Calu3 (cell line): Measurements from ENCODE around the gene ADAM8. TPM values are rescaled to one million over a fixed set of nuclear protein-coding genes. Genes with fewer than 3 reads are reported as not detected.

Experiments used
- BruUV-seq: library from RNA; stranded (reverse); fragments of 400-500 nt; replicated peaks from 2 replicates; lab custom pipeline; 2021; lab: Mats Ljungman, UMichigan
- CTCF ChIA-PET: fragments of 300-600 bp; sonication (Branson Sonifier 250); formaldehyde crosslinking; loops from one replicate; lab custom pipeline; 2022; ENCODE audit warnings: antibody characterized with exemption; lab: Charles Lee
- DNase-seq: peaks from one replicate; pipeline ENCODE4 v3.0.0; 2022
- H3K27ac Mint-ChIP-seq: one replicate; pipeline ENCODE4 v1.8.0; 2022; ENCODE audit warnings: mixed read lengths; ENCODE audit not compliant: unreplicated experiment
- H3K27me3 Mint-ChIP-seq: one replicate; pipeline ENCODE4 v1.8.0; 2022; ENCODE audit warnings: mixed read lengths; ENCODE audit not compliant: unreplicated experiment
- H3K36me3 Mint-ChIP-seq: one replicate; pipeline ENCODE4 v1.8.0; 2022; ENCODE audit warnings: mild to moderate bottlenecking, moderate library complexity, mixed read lengths; ENCODE audit not compliant: insufficient read depth, unreplicated experiment
- H3K4me1 Mint-ChIP-seq: one replicate; pipeline ENCODE4 v1.8.0; 2022; ENCODE audit warnings: mild to moderate bottlenecking, low read depth, mixed read lengths; ENCODE audit not compliant: unreplicated experiment
- H3K4me3 Mint-ChIP-seq: one replicate; pipeline ENCODE4 v1.8.0; 2022; ENCODE audit warnings: mild to moderate bottlenecking, low read depth, moderate library complexity, mixed read lengths; ENCODE audit not compliant: unreplicated experiment
- H3K9me3 Mint-ChIP-seq: one replicate; pipeline ENCODE4 v1.8.0; 2022; ENCODE audit warnings: low read depth, mixed read lengths; ENCODE audit not compliant: unreplicated experiment
- CTCF ChIP-seq: fragments of 200-600 bp; IDR thresholded peaks from one replicate; pipeline ENCODE4 v1.8.0; 2022; ENCODE audit warnings: antibody characterized with exemption; ENCODE audit not compliant: unreplicated experiment
- intact Hi-C: fragments of 100-400 bp; cut with micrococcal nuclease; formaldehyde crosslinking; loops from one replicate; pipeline ENCODE4 v1.10.0; 2022; ENCODE audit not compliant: unreplicated experiment
- total RNA-seq: library from RNA; stranded (reverse); gene quantifications from 2 replicates; pipeline ENCODE4 v1.2.3, GENCODE V29; 2022

The ADAM8 gene
- total RNA-seq, 1 experiment from 2014 or later = 40.4 TPM

GRCh38 chr10:133217800-133218589 is 58.7 kb downstream of the ADAM8 start:
- no peaks in the 10 kb centered on the region for H3K27me3 Mint-ChIP-seq
- H3K4me1 Mint-ChIP-seq = no peaks in the 10 kb centered on the region
- DNase-seq = no peak
- no peak for TF ChIP-seq CTCF
- no peak overlapping the region for H3K27ac Mint-ChIP-seq
- no peaks in the 10 kb centered on the region for H3K9me3 Mint-ChIP-seq
- CTCF ChIA-PET = no interaction called here
- intact Hi-C loops = no loop called here
- no TSS peak for BruUV-seq
- H3K4me3 Mint-ChIP-seq = no peak overlapping the region
- H3K36me3 Mint-ChIP-seq = no peaks in the 10 kb centered on the region

- Mint-ChIP-seq H3K27me3 (no peaks in the 10 kb centered on the region), H3K27ac (no peak overlapping the region), H3K9me3 (no peaks in the 10 kb centered on the region), H3K4me3 (no peak overlapping the region), H3K4me1 (no peaks in the 10 kb centered on the region), H3K36me3 (no peaks in the 10 kb centered on the region)
- TF ChIP-seq CTCF = no peak
- BruUV-seq = no TSS peak
- intact Hi-C loops = no loop called here
- CTCF ChIA-PET = no interaction called here
- DNase-seq = no peak
Observed at GRCh38 chr10:133216776-133217175, 59.9 kb downstream of the ADAM8 start.

GRCh38 chr10:133215586-133215985 is 61.1 kb downstream of the ADAM8 start:
- Mint-ChIP-seq H3K27me3 (no peaks in the 10 kb centered on the region), H3K4me1 (no peaks in the 10 kb centered on the region), H3K36me3 (no peaks in the 10 kb centered on the region), H3K9me3 (no peaks in the 10 kb centered on the region), H3K27ac (no peak overlapping the region), H3K4me3 (no peak overlapping the region)
- no peak for DNase-seq
- TF ChIP-seq CTCF = no peak
- CTCF ChIA-PET = no interaction called here
- no TSS peak for BruUV-seq
- intact Hi-C loops = no loop called here

- DNase-seq = no peak
- intact Hi-C loops = no loop called here
- Mint-ChIP-seq H3K27me3 (no peaks in the 10 kb centered on the region), H3K36me3 (no peaks in the 10 kb centered on the region), H3K4me1 (no peaks in the 10 kb centered on the region), H3K9me3 (no peaks in the 10 kb centered on the region), H3K27ac (no peak overlapping the region), H3K4me3 (no peak overlapping the region)
- no TSS peak for BruUV-seq
- CTCF ChIA-PET = no interaction called here
- TF ChIP-seq CTCF = no peak
Observed at GRCh38 chr10:133214468-133215410, 61.9 kb downstream of the ADAM8 start.
